Hepatic stellate cell (primary cell): ENCODE measurements around the gene PMEPA1.

Experiments
- DNase-seq: peaks from one replicate; pipeline ENCODE4 v3.0.0; 2011; ENCODE audit warnings: low spot score

Gene PMEPA1

DNA sequence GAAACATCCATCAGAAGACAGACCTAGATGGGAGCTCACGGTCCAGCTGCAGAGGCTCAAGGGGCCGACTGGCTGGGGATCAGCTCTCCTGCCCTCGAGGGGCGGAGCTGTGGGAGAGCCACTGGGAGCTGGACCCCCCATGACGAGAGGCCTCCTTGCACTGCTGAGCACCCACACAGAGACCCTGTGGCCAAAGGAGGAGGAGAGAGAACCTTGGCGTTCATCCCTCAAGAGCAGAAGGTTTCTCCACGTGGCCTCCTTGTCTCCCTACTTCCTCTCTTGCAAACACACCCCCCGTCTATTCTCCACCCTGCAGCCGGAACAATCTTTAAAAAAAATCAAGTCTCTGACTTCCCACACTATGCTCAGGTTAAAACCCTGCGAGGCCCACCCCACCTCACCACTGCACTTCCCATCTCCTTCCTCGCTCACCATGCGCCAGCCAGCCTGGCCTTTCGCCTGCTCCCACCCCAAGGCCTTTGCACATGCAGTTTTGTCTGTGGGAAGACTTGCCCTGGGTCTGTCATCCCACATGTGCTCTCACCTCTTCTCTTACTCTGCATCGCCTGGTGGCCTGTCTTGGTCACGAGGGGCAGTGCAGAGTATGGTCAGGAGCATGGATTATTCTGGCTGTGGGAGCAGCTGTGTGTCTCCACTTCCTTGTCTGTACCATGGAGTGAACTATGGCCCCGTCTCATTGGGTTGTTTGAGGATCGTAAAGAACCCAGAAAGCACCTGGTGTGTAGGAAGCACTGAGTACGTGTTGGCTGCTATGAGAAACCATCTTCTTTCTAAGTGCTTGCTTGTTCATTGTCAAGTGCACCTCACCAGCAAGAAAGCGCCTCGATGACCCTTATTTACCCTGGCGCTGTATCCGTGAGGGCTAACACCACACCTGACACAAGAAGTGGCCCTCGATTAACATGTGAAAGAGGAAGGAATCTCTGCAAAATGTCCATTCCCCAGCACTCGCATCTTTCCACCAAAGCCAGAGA, 32.9 kb downstream of the PMEPA1 start:
- no peak for DNase-seq

DNA sequence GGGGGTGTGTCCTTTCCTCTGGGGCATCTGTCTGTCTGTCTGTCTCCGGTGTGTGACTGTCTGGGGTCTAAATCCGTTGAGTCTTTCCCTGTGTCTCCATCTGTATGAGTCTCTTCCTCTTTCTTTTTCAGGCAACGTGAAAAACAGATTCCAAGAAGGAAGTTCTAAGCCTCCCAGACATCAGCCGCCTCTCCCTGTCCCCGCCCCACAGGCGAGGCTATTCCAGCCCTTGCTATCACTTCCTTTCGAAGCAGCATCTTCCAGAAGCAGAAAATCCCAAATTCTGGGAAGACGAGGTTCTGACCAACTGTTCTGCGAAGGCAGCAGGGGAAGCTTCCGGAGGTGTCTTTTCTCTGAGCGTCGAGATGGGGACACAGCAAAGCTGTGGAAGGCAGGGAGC, 34.0 kb downstream of the PMEPA1 start:
- DNase-seq, result no peak

DNA sequence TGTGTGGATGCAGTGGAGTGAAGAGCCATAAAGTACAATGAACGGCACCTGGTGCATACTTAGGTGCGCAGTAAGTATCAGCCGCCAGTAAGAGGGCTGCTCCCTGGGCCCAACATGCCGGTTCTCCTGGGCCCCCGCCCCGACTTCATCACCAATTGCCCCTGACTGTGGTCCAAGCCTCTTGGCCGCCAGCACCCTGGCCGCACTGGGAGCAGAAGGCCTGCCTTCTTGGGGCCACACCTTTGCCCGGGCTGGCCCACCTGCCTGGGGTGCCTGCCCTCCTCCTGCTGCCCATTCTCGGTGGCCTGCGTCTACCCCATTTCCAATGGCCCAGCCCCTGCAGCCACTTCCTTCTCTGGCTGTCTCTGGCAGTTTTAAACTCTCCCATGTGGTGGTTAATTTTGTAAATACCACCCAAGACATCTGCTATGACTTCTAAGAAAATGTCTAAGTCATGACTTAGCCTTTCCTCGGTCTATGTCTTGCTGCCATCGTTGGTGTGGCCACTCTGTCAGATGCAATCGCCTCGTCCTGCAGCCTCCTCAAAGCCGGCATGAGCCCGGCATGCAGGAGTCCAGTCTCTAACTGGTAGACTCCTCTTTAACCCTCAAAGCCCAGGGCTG, 36.8 kb downstream of the PMEPA1 start:
- no peak for DNase-seq

DNA sequence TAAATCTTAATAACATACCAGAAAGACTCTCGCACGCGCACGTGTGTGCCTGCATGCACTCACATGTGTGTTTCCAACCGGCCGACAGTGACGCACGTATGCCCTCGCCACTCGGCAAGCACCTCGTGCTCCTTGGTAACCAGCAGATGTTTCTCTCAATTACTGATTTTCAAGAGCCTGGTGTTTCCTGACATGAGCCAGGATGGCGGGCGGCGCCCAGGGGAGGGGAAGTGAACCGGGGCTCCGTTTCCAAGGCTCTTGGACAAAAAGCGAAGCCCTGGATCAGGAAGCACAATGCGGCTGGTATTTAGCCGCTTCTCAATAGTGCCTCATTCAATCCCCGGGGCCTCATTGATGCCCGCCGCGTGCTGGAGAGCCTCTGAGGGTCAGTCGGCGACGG, 37.7 kb downstream of the PMEPA1 start:
- no peak for DNase-seq

DNA sequence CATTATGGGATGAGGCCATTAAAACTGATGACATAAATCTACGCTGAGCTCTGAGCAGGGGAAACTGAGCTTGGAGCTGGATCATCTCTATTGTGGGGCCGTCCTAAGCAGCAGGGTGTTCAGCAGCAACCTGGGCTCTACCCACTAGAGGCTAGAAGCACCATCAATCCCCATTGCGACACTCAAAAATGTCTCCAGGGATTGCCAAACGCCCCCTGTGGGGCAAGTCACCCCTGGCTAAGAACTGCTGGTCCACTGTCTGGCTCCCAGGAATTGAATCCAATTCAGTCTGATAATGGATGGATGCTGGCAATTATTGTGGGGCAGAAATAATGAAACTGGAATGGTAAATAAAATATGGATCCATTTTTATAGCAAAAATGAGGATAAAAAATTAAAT, 38.2 kb downstream of the PMEPA1 start:
- no peak for DNase-seq

DNA sequence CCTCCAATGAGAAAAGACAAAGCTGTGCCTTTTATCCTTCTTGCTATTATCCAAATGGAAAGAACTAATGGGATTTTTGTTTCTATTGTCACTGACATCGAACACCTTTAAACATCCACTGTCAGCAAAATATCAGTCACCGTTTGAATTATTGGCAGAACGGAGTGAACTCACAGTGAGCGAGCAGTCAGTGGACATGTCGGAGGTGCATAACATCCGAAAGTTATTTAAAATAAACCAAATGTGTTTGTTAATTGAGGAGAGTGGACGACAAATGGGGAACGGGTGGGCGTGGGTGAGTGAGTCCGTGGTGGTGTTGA, 38.8 kb downstream of the PMEPA1 start:
- DNase-seq, result no peak

DNA sequence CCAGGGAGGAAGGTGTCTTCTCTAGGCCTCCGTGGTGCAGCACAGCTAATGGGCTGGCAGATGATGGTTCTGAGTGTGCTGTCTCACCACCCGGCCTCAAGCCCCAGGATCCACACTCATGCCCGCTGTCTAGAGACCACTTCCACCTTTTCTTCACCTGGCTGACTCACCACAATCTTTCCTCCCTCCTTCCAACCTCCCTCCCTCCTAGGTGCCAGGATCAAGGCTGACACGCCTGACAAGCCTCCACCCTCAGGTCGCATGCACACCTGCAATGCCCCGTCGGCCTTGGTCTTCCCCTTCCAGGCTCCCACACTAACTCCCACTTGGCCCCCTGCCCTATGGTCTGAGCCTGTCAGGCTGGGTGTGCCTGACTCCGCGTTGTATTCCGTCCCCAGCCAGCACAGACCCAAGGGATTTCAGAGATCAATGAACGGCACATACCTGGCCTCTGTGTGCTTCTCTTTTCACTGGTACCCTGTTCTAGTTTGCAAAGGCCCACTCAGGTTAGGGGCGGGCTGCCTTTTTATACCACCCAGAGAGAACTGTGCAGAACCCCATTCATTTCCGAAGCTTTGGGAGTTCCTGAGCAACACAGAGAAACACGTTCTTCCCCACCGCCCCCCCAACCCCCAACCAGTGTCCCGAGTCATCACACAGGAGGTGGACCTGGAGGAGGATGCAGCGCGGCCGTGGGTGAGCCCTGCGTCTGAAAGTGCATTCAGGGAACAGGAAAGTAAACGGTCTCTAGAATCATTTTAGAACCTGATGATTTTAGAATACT, 39.3 kb downstream of the PMEPA1 start:
- DNase-seq, result no peak

DNA sequence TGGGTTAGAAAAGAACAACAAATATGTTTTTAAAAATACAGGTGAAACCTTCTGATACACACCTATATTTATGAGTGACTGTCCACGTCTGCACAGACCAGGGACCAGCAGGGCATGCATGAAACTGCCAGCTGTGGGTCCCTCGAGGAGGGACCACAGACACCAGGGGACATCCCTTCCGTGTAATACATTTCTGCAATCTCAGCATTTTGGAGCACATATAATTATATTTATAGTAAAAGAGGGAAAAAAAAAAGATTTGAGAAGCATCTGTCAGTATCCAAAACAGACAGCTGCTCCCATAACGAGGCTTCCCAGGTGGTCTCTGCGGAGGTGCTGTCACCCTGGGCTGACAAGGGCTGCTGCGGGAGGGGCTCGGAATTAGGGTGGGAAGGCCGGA, 40.2 kb downstream of the PMEPA1 start:
- DNase-seq, result no peak

DNA sequence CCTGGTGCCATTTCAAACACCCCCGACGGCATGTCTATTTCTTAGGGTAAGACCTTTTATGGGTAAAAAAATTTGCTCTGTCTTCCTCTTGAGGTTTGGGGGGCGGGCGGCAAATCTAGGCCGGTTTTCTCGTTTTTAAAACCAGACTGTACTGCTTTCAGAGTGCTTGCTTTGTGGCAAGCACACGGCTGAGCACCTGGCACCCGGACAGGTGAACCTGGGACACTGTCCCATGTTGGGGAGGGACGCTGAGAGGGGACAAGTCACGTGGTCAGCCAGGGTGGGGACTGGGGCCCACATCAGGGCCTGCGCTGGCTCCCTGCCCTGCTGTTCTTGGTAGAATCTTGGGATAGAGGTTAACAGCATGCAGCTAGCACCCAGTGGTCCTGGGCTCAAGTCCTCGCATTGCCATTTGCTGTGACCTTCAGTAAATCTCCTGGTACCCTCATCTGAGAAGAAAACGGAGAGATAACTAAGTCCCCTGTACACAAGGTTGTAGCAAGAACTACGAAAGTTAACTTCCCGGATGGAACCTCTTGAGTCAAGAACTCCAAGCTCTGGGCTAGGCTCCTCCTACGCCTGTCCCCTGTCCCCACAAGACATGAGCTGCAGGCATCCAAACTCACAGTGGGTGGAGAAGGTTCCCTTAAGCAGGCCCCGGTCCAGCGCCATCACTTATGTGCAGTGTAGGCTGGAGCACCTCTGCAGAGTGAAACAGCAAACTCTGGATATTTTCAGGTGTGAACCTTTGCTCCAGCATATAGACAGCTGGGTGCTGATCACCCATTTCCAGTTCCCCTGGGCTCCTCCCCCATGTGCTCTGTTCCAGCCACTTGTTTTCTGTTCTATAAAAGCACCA, 41.7 kb downstream of the PMEPA1 start:
- DNase-seq, result no peak

DNA sequence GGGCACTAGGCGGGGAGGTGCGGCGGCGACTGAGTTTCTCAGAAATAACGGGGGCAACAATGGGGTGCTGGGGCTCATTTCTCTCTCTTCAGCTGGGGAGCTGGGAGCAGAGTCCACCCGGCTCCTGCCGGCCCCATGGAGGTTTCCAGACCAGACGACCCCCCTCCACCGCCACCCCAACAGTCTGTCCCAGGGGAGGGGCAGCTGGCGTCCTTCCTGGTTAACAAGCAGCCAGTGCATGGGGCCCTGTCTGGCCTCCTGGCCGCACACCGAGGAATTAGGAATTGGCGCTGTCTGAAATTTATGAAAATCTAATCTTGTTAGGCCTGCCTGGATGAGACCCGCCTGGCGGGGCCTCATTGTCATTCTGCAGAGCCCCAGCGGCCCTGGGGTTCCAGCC, 42.4 kb downstream of the PMEPA1 start:
- DNase-seq, result no peak

DNA sequence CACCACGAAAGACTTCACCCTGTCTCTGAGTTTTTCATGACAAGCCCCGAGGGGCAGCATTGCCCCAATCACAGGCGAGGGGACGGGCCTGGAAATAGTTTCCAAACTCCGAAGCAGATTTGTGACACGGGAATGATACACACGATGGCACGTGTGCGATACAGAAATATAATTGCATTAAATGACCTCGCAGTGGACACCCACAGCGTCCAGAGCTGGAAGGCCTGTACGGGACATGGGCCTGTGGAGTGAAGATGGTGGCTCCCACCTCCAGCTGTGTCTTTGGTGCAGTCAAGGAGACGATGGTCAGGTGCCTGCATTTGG, 43.0 kb downstream of the PMEPA1 start:
- no peak for DNase-seq

DNA sequence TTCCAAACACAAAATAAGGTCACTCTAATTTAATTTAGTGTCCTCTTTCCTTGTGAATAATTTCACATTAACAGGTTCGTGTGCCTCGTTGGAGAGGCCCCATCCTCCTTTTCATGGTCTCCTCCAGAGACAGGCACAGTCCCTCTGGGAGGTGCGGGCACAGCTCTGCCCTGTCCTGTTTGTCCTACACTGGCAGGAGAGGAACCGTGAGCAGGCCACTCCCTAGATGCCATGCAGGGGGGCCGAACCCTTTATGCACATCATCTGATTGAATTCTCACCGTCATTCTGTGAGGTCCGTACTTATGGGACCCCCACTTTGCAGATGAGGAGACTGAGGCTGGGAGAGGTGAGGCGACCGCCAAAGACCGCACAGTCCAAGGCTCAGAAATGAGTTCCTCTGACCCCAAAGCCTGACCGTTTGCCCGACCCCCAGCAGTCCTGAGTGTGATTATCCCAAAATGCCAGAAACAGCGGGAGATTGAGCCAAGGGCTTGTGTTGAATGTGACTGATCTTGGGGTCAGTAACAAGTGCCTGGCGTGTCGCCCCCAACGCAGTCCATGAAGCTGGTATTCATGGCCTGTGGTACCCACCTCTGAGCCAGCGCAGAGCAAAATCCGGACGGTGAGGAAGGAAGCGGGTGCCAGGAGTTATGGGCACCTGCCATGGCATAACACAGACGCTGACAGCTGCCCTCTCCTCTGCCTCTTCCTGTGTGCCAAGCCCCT, 43.5 kb downstream of the PMEPA1 start:
- no peak for DNase-seq

DNA sequence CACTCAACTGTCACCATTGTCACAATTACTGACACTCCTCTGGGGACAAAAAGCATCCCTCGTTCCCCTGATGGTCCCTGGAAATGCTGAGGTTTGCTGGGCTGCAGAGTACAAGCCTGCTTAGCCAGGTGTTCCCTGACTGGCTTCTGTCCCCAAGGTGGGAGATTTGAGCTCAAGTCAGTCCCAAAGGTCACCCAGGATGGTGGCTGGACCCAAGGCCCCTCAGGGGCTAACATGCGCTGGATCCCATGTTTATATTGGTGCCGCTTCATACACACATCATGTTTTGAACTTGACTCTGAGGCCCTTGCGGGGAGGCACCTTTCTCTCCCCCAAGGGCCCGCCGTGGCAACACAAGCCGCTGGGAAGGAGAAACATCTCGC, 44.2 kb downstream of the PMEPA1 start:
- DNase-seq, result no peak

DNA sequence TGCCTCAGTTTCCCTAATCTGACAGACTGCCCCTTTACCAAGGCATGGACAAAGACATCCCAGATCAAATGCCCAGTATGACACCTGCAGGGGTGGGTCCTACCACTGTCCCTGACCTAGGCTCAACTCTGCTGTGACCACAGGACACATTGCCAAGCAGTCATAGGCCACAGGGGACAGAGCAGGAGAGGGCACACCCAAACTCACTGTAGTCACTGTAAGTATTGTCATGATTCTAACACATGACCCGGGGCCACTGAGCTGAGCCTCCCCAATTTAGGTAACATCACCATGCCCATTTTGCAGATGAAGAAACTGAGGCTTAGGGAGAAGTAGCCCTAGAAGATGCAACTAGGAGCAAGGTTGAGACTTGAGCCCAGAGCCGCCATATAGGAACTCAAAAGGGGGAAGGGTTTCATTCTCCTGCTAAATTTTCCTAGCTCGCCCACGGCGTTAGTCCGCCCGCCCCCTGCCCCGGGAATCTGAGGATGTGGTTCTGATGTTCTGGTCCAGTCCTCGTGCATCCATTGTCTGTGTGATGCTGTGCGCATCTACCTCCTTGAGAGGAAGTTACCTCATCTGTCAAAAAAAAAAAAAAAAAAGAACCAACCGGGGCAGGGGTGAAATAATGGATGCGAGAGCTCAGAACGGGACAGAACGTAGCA, 44.8 kb downstream of the PMEPA1 start:
- DNase-seq, result no peak

DNA sequence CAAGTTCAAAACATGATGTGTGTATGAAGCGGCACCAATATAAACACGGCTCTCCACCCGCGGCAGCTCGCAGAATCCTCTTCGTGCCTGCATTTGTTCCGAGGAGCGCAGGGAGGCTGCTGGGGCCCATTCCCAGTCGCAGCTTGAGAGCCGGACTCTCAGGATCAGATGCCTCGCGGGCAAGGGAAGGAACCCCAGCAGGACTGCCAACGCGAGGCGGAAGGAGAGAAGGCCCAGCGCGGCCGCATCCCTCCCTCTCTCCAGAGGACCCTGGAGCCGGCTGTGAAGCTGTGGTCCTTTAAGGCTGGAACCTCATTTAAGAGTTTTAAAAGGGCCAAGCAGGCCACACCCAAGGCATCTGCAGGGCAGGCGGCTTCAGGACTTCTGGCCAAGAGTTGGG, 45.3 kb downstream of the PMEPA1 start:
- no peak for DNase-seq

DNA sequence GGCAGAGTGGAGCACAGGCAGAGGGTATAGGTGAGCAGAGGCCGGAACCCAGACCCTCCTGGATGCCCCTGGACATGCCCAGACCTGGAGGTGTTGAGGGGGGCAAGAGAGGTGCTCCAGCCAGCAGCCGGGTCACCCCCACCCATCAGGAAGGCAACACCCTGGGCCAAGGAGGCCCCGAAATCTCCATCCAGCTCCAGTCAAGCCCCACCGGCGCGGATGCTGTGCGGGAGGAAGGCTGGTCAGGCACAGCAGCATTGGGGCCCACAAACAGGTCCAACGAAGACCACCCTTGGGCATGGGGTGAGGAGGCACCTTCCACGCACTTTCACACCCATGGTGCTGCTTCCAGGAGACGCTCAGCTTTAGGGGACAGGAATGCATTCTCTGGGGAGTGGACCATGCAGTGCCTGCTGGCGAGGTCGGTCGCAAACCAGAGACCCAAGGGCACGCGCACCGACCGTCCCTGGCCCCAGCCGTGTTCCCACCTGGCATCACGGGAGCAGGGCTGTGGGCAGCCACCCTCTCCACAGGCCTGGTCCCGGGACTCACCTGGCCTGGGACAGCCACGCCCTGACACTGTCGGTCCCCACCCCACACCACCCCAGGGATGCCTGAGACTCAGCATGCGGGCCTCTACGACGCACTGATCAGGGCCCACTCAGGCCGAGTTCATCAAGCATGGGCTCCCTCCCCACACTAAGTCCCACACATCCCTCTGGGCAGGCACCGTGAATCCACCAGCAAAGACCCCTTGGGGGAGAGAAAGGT, 45.9 kb downstream of the PMEPA1 start:
- no peak for DNase-seq

DNA sequence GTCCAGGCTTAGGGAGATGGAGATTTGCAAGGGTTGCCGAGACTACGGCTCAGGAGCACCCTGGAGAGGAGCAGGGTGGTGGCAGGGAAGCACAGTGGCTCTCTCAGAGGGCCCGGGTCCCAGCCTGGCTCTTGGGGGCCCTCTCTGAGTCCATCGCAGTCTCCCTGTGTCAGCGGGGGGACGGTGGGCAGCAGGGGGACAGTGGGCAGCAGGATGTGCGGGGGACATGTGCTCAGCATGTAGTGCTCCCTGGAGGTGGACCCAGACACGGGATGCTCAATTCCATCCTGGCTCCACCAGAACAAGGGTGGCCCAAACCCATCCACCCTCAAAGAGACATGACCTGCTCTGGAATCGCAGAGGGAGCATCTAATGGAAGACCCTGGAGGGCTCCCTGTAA, 46.6 kb downstream of the PMEPA1 start:
- DNase-seq, result no peak

DNA sequence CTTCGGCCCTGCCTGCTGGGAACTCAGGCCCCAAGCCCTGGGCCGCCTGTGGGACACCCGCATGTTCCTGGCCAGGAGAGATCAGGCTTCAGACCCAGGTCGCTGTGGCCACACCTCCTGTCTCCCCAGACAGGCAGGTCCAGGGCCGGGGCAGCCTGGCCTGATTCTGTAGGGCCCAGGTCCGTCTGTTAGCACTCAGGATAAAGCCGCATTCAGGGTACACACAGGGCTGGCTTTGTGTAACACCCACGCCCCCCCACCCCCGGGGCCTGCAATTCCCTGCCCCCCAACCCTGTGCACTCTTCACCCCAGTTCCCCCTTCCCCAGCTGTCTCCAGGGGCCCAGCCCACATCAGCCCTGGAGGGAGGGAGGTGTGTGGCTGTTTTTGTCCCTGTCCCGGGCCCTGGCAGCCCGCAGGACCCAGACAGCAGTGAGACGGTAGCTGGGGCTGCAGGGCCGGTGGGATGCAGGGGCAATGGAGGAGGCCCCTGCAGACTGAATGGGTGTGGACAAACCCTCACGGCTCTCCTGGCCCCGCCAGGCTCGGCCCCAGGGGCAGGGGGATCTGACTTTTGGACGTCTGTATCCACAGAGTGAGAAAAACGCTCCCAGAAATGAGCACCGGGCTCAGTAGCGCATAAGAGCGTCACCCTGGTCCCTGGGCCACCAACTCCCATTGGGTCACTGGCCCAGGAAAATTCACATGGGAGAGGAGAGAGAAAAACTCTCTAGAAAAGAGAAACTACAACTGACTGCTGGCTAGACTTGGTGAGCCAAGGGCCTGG, 47.2 kb downstream of the PMEPA1 start:
- DNase-seq, result no peak

DNA sequence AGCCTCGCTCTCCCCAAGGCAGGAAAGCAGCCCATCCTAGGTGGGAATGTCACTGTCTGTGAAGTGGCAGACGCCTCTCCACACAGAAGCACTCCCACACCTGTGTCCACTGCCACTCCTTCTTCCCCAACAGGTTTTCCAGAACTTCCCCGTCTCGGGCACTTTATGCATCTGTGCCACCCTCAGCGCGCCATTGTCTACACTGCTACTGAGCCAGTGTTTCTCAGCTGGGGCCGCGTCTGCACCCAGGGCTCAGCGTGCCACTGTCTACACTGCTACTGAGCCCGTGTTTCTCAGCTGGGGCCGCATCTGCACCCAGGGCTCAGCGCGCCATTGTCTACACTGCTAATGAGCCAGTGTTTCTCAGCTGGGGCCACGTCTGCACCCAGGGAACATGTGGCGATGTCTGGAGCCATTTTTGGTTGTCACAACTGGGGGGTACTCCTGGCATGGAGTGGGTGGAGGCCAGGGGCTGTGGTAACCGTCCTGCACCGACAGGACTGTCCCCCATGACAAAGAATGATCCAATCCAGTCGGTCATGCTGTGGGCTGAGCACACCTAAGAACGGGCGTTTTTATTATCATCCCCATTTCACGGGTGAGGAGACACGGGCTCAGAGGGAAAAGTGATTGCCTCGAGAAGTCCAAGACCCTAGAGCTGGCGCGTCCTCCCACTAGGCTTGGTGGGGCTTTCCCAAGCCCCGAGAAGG, 47.9 kb downstream of the PMEPA1 start:
- no peak for DNase-seq
